CD4-positive, CD25-positive, alpha-beta regulatory T cell (primary cell): ENCODE data around the gene LRRC8C. TPM values are rescaled to one million over a fixed set of nuclear protein-coding genes. Genes with fewer than 3 reads are reported as not detected.
A peak's percentile ranks its signal among the peaks of the same experiment; 100 is the strongest.

Experiments
- ATAC-seq, 2 donors: fragments of 150-1000 bp; cut with Tn5 transposase; one replicate each; pipeline ENCODE4 v1.10.0; 2021; ENCODE audit warnings: low read depth in 2 of 2, moderate number of reproducible peaks in 2 of 2, moderate library complexity in 1 of 2
- DNase-seq, 3 donors: peaks; one replicate each; pipeline versions ENCODE4 v3.0.0 to v3.0.0-alpha.2; 2012 to 2022; ENCODE audit warnings: mixed read lengths in 1 of 3
- H3K27ac ChIP-seq: one replicate; pipeline ENCODE4 v1.7.0; 2013; ENCODE audit warnings: mild to moderate bottlenecking, low read length; ENCODE audit not compliant: insufficient read depth, poor library complexity, severe bottlenecking
- H3K27me3 ChIP-seq: one replicate; pipeline ENCODE4 v1.7.0; 2013; ENCODE audit warnings: low read length; ENCODE audit not compliant: control insufficient read depth, insufficient read depth
- H3K36me3 ChIP-seq: one replicate; pipeline ENCODE4 v1.7.0; 2013; ENCODE audit warnings: mild to moderate bottlenecking, low read length, moderate library complexity; ENCODE audit not compliant: control insufficient read depth, insufficient read depth
- H3K4me1 ChIP-seq: 2 replicates; pipeline ENCODE4 v1.7.0; 2013; ENCODE audit warnings: mild to moderate bottlenecking, low read length; ENCODE audit not compliant: insufficient read depth, control insufficient read depth, poor library complexity, severe bottlenecking
- H3K4me3 ChIP-seq: one replicate; pipeline ENCODE4 v1.7.0; 2013; ENCODE audit warnings: low read depth, mild to moderate bottlenecking, low read length, moderate library complexity
- H3K9me3 ChIP-seq, 2 experiments: 1 replicate in 1 of 2; 2 replicates in 1 of 2; pipeline ENCODE4 v1.7.0; 2013; ENCODE audit warnings: low read length in 2 of 2, mild to moderate bottlenecking in 1 of 2, moderate library complexity in 1 of 2; ENCODE audit not compliant: control insufficient read depth in 2 of 2
- H3K27ac Mint-ChIP-seq, 3 donors: one replicate each; pipeline ENCODE4 v1.8.0; 2020 to 2022; ENCODE audit warnings: mild to moderate bottlenecking in 3 of 3, mixed read lengths in 3 of 3, moderate library complexity in 2 of 3
- H3K27me3 Mint-ChIP-seq: one replicate; pipeline ENCODE4 v1.8.0; 2022; ENCODE audit warnings: mild to moderate bottlenecking, mixed read lengths
- H3K36me3 Mint-ChIP-seq: one replicate; pipeline ENCODE4 v1.8.0; 2020; ENCODE audit warnings: mixed read lengths
- H3K4me1 Mint-ChIP-seq, 4 donors: one replicate each; pipeline ENCODE4 v1.8.0; 2020 to 2022; ENCODE audit warnings: mixed read lengths in 4 of 4, mild to moderate bottlenecking in 1 of 4
- H3K4me3 Mint-ChIP-seq, 4 donors: one replicate each; pipeline ENCODE4 v1.8.0; 2020 to 2022; ENCODE audit warnings: mild to moderate bottlenecking in 4 of 4, mixed read lengths in 4 of 4, moderate library complexity in 3 of 4
- H3K9me3 Mint-ChIP-seq, 7 donors: one replicate each; pipeline ENCODE4 v1.8.0; 2020 to 2022; ENCODE audit warnings: mixed read lengths in 7 of 7, mild to moderate bottlenecking in 3 of 7, moderate library complexity in 2 of 7
- polyA plus RNA-seq, 4 donors: library from polyadenylated mRNA; unstranded; fragments of 300-500 nt; fragmentation: Illumina TruSeq; gene quantifications; one replicate each; pipeline ENCODE4 v1.2.3, GENCODE V29; 2021
- total RNA-seq: library from RNA; stranded (reverse); gene quantifications from one replicate; pipeline ENCODE4 v1.2.3, GENCODE V29; 2022

The LRRC8C gene
- total and polyA plus RNA-seq, 5 donors from 2014 or later, result 22.8 to 70.4 (median 24.9) TPM

GRCh38 chr1:89652373-89652772 is 19.5 kb downstream of the LRRC8C start:
- peaks cover 10% of the 10 kb centered on the region for H3K36me3 ChIP-seq
- H3K27ac ChIP-seq, result peak overlapping the region; percentile 60
- ATAC-seq, result no peak
- Mint-ChIP-seq H3K9me3 (peaks cover 0 to 6% (median 0%) of the 10 kb centered on the region in 7 donors), H3K27me3 (no peaks in the 10 kb centered on the region), H3K36me3 (peaks cover 27% of the 10 kb centered on the region), H3K4me3 (peak overlapping the region; percentile 9 to 68 (median 64)), H3K4me1 (peaks cover 55 to 90% (median 79%) of the 10 kb centered on the region in 4 donors), H3K27ac (peak overlapping the region; percentile 48 to 89 (median 72))
- peaks cover 0 to under 1% of the 10 kb centered on the region in 2 experiments for H3K9me3 ChIP-seq
- peak overlapping the region; percentile 79 for H3K4me3 ChIP-seq
- DNase-seq, result no peak
- no peaks in the 10 kb centered on the region for H3K27me3 ChIP-seq
- peaks cover 78% of the 10 kb centered on the region for H3K4me1 ChIP-seq

- Histone ChIP-seq H3K27me3 (no peaks in the 10 kb centered on the region), H3K4me3 (peak overlapping the region; percentile 79), H3K9me3 (no peaks in the 10 kb centered on the region), H3K4me1 (peaks cover 85% of the 10 kb centered on the region), H3K36me3 (peaks cover 5% of the 10 kb centered on the region), H3K27ac (peak overlapping the region; percentile 90)
- Mint-ChIP-seq H3K4me3 (peak overlapping the region; percentile 59 to 88 (median 68)), H3K27me3 (no peaks in the 10 kb centered on the region), H3K27ac (peak overlapping the region; percentile 84 to 98 (median 92)), H3K4me1 (peaks cover 56 to 95% (median 83%) of the 10 kb centered on the region in 4 donors), H3K9me3 (peaks cover 0 to 6% (median 2%) of the 10 kb centered on the region in 7 donors), H3K36me3 (peaks cover 29% of the 10 kb centered on the region)
- DNase-seq (peak; percentile 27 to 91 (median 81)), ATAC-seq (peak; percentile 76 to 78)
Measured at GRCh38 chr1:89657886-89658285, 25.0 kb downstream of the LRRC8C start.

GRCh38 chr1:89659322-89660081 is 26.6 kb downstream of the LRRC8C start:
- Mint-ChIP-seq H3K9me3 (peaks cover 0 to 2% (median 0%) of the 10 kb centered on the region in 7 donors), H3K4me1 (peaks cover 54 to 97% (median 80%) of the 10 kb centered on the region in 4 donors), H3K36me3 (peaks cover 34% of the 10 kb centered on the region), H3K4me3 (peak overlapping the region; percentile 75 to 90 (median 86)), H3K27ac (peak overlapping the region; percentile 84 to 99 (median 92)), H3K27me3 (no peaks in the 10 kb centered on the region)
- Histone ChIP-seq H3K9me3 (no peaks in the 10 kb centered on the region), H3K4me3 (peak overlapping the region; percentile 64), H3K4me1 (peaks cover 79% of the 10 kb centered on the region), H3K27ac (peak overlapping the region; percentile 90), H3K36me3 (peaks cover 5% of the 10 kb centered on the region), H3K27me3 (no peaks in the 10 kb centered on the region)
- peak in 2 of 3 donors; percentile 8 to 31 for DNase-seq
- peak; percentile 48 to 60 for ATAC-seq

- peaks cover 70% of the 10 kb centered on the region for H3K4me1 ChIP-seq
- ATAC-seq (no peak), DNase-seq (peak in 1 of 3 donors; percentile 39)
- H3K27ac ChIP-seq, result peak overlapping the region; percentile 90
- H3K36me3 ChIP-seq, result peaks cover 5% of the 10 kb centered on the region
- Mint-ChIP-seq H3K27me3 (no peaks in the 10 kb centered on the region), H3K4me3 (peak overlapping the region; percentile 75 to 90 (median 86)), H3K4me1 (peaks cover 44 to 95% (median 79%) of the 10 kb centered on the region in 4 donors), H3K9me3 (peaks cover 0 to 2% (median 0%) of the 10 kb centered on the region in 7 donors), H3K27ac (peak overlapping the region; percentile 84 to 99 (median 92)), H3K36me3 (peaks cover 38% of the 10 kb centered on the region)
- H3K4me3 ChIP-seq, result peak overlapping the region; percentile 64
- no peaks in the 10 kb centered on the region for H3K9me3 ChIP-seq
- H3K27me3 ChIP-seq, result no peaks in the 10 kb centered on the region
Measured at GRCh38 chr1:89660224-89661061, 27.5 kb downstream of the LRRC8C start.

- H3K9me3 Mint-ChIP-seq, result peaks cover 0 to 2% (median 0%) of the 10 kb centered on the region in 7 donors
- no peak for DNase-seq
Measured at GRCh38 chr1:89665941-89666340, 33.0 kb downstream of the LRRC8C start.

GRCh38 chr1:89666640-89667039 is 33.7 kb downstream of the LRRC8C start:
- H3K9me3 Mint-ChIP-seq, result peaks cover 0 to 2% (median 0%) of the 10 kb centered on the region in 7 donors
- DNase-seq, result no peak
- peaks cover 49 to 94% (median 82%) of the 10 kb centered on the region in 4 donors for H3K4me1 Mint-ChIP-seq
- no peak for ATAC-seq
- no peaks in the 10 kb centered on the region for H3K9me3 ChIP-seq
- H3K27me3 ChIP-seq, result no peaks in the 10 kb centered on the region
- H3K4me1 ChIP-seq, result peaks cover 68% of the 10 kb centered on the region
- peaks cover 22% of the 10 kb centered on the region for H3K36me3 Mint-ChIP-seq
- peak overlapping the region; percentile 78 for H3K4me3 ChIP-seq
- peaks cover 6% of the 10 kb centered on the region for H3K36me3 ChIP-seq
- H3K27me3 Mint-ChIP-seq, result no peaks in the 10 kb centered on the region
- peak overlapping the region; percentile 58 for H3K27ac ChIP-seq
- peak overlapping the region; percentile 7 to 60 (median 23) for H3K4me3 Mint-ChIP-seq
- H3K27ac Mint-ChIP-seq, result peak overlapping the region in 2 of 3 donors; percentile 75 to 89

More at GRCh38 chr1:89665941-89666340, 33.0 kb downstream of the LRRC8C start:
- Mint-ChIP-seq H3K27ac (no peak overlapping the region), H3K4me3 (no peak overlapping the region), H3K27me3 (no peaks in the 10 kb centered on the region), H3K36me3 (peaks cover 29% of the 10 kb centered on the region), H3K4me1 (peaks cover 49 to 94% (median 82%) of the 10 kb centered on the region in 4 donors)
- ATAC-seq, result no peak
- H3K27me3 ChIP-seq, result no peaks in the 10 kb centered on the region
- H3K36me3 ChIP-seq, result peaks cover 10% of the 10 kb centered on the region
- H3K4me1 ChIP-seq, result peaks cover 68% of the 10 kb centered on the region
- H3K27ac ChIP-seq, result peak overlapping the region; percentile 58
- H3K9me3 ChIP-seq, result no peaks in the 10 kb centered on the region
- peak overlapping the region; percentile 16 for H3K4me3 ChIP-seq

- peak overlapping the region; percentile 24 to 70 (median 42) for H3K4me3 Mint-ChIP-seq
- H3K27me3 ChIP-seq, result no peaks in the 10 kb centered on the region
- peaks cover 49 to 94% (median 81%) of the 10 kb centered on the region in 4 donors for H3K4me1 Mint-ChIP-seq
- DNase-seq, result peak in 1 of 3 donors; percentile 24
- peak overlapping the region; percentile 78 for H3K4me3 ChIP-seq
- H3K9me3 Mint-ChIP-seq, result peaks cover 0 to 1% (median 0%) of the 10 kb centered on the region in 7 donors
- peaks cover 67% of the 10 kb centered on the region for H3K4me1 ChIP-seq
- H3K36me3 Mint-ChIP-seq, result peaks cover 14% of the 10 kb centered on the region
- no peaks in the 10 kb centered on the region for H3K27me3 Mint-ChIP-seq
- no peaks in the 10 kb centered on the region for H3K9me3 ChIP-seq
- peak overlapping the region; percentile 89 for H3K27ac ChIP-seq
- H3K27ac Mint-ChIP-seq, result peak overlapping the region; percentile 39 to 75 (median 61)
- peaks cover 8% of the 10 kb centered on the region for H3K36me3 ChIP-seq
- no peak for ATAC-seq
Measured at GRCh38 chr1:89667691-89668090, 34.8 kb downstream of the LRRC8C start.
